H9 (cell line): Measurements from ENCODE around the gene GPR137. TPM values are rescaled to one million over a fixed set of nuclear protein-coding genes. Genes with fewer than 3 reads are reported as not detected.

Experiments
- DNase-seq: peaks from one replicate; pipeline ENCODE4 v3.0.0-alpha.2; 2017
- H2AFZ ChIP-seq: one replicate; pipeline ENCODE4 v1.6.1; 2013; ENCODE audit warnings: mild to moderate bottlenecking, low read length, control low read depth, moderate library complexity
- H2AK5ac ChIP-seq: 2 replicates; pipeline ENCODE4 v1.6.1; 2013; ENCODE audit warnings: low read length, control low read depth, mixed read lengths; ENCODE audit not compliant: insufficient read length
- H2BK120ac ChIP-seq: one replicate; pipeline ENCODE4 v1.6.1; 2013; ENCODE audit warnings: low read depth, mild to moderate bottlenecking, low read length, control low read depth, inconsistent platforms; ENCODE audit not compliant: poor library complexity, severe bottlenecking
- H2BK12ac ChIP-seq: 2 replicates; pipeline ENCODE4 v1.6.1; 2013; ENCODE audit warnings: low read length, control low read depth, mixed read lengths, low read depth; ENCODE audit not compliant: insufficient read length
- H2BK15ac ChIP-seq: 2 replicates; pipeline ENCODE4 v1.6.1; 2013; ENCODE audit warnings: low read depth, low read length, control low read depth
- H2BK20ac ChIP-seq: one replicate; pipeline ENCODE4 v1.6.1; 2013; ENCODE audit warnings: low read depth, mild to moderate bottlenecking, low read length, control low read depth, inconsistent platforms; ENCODE audit not compliant: poor library complexity, severe bottlenecking
- H2BK5ac ChIP-seq: 2 replicates; pipeline ENCODE4 v1.6.1; 2013; ENCODE audit warnings: low read length, control low read depth, mixed read lengths; ENCODE audit not compliant: insufficient read length
- H3K14ac ChIP-seq: 2 replicates; pipeline ENCODE4 v1.6.1; 2013; ENCODE audit warnings: low read length, control low read depth; ENCODE audit not compliant: insufficient read depth
- H3K18ac ChIP-seq: 2 replicates; pipeline ENCODE4 v1.6.1; 2013; ENCODE audit warnings: low read depth, mild to moderate bottlenecking, mixed read lengths, low read length, control low read depth; ENCODE audit not compliant: insufficient read length
- H3K23ac ChIP-seq: 2 replicates; pipeline ENCODE4 v1.6.1; 2013; ENCODE audit warnings: low read length, control low read depth, mixed read lengths, low read depth; ENCODE audit not compliant: insufficient read length
- H3K23me2 ChIP-seq: 2 replicates; pipeline ENCODE4 v1.6.1; 2013; ENCODE audit warnings: low read depth, mild to moderate bottlenecking, mixed read lengths, low read length, control low read depth; ENCODE audit not compliant: insufficient read length, poor library complexity, severe bottlenecking
- H3K27ac ChIP-seq: 2 replicates; pipeline ENCODE4 v1.5.1; 2013; ENCODE audit warnings: low read length, control low read depth, mixed read lengths, low read depth; ENCODE audit not compliant: insufficient read length
- H3K27me3 ChIP-seq: 2 replicates; pipeline ENCODE4 v1.6.1; 2013; ENCODE audit warnings: low read length, control low read depth, inconsistent platforms; ENCODE audit not compliant: insufficient read depth
- H3K4ac ChIP-seq: 2 replicates; pipeline ENCODE4 v1.6.1; 2013; ENCODE audit warnings: low read depth, mild to moderate bottlenecking, control low read depth, inconsistent platforms, low read length, moderate library complexity
- H3K4me1 ChIP-seq: 2 replicates; pipeline ENCODE4 v1.6.1; 2013; ENCODE audit warnings: low read length, control low read depth, inconsistent platforms; ENCODE audit not compliant: insufficient read depth
- H3K4me2 ChIP-seq: 2 replicates; pipeline ENCODE4 v1.6.1; 2013; ENCODE audit warnings: low read length, control low read depth, mixed read lengths; ENCODE audit not compliant: insufficient read length, insufficient read depth
- H3K56ac ChIP-seq: 2 replicates; pipeline ENCODE4 v1.6.1; 2013; ENCODE audit warnings: low read depth, mild to moderate bottlenecking, mixed read lengths, low read length, control low read depth; ENCODE audit not compliant: insufficient read length
- H3K79me1 ChIP-seq: 2 replicates; pipeline ENCODE4 v1.6.1; 2013; ENCODE audit warnings: low read depth, mild to moderate bottlenecking, moderate library complexity, low read length, control low read depth, inconsistent platforms; ENCODE audit not compliant: insufficient read depth, poor library complexity, severe bottlenecking
- H3K79me2 ChIP-seq: 2 replicates; pipeline ENCODE4 v1.6.1; 2013; ENCODE audit warnings: low read length, control low read depth, inconsistent platforms; ENCODE audit not compliant: insufficient read depth
- H3K9ac ChIP-seq: 2 replicates; pipeline ENCODE4 v1.6.1; 2013; ENCODE audit warnings: low read length, control low read depth, mixed read lengths; ENCODE audit not compliant: insufficient read length; ENCODE audit errors: extremely low read depth
- H3K9me3 ChIP-seq: one replicate; pipeline ENCODE4 v1.6.1; 2013; ENCODE audit warnings: low read depth, low read length, inconsistent platforms; ENCODE audit not compliant: control insufficient read depth
- H3T11ph ChIP-seq: one replicate; pipeline ENCODE4 v1.6.1; 2013; ENCODE audit warnings: mild to moderate bottlenecking, low read length, control low read depth, inconsistent platforms
- H4K20me1 ChIP-seq: one replicate; pipeline ENCODE4 v1.6.1; 2013; ENCODE audit not compliant: control insufficient read depth, insufficient read length, insufficient read depth
- H4K5ac ChIP-seq: 2 replicates; pipeline ENCODE4 v1.6.1; 2013; ENCODE audit warnings: low read depth, mild to moderate bottlenecking, mixed read lengths, low read length, control low read depth; ENCODE audit not compliant: insufficient read length
- H4K8ac ChIP-seq: replicated peaks from 2 replicates; pipeline ENCODE4 v1.6.1; 2013; ENCODE audit warnings: low read length, control low read depth, mixed read lengths, low read depth; ENCODE audit not compliant: insufficient read length
- H4K91ac ChIP-seq: 2 replicates; pipeline ENCODE4 v1.6.1; 2013; ENCODE audit warnings: low read depth, mild to moderate bottlenecking, moderate library complexity, mixed read lengths, low read length, control low read depth; ENCODE audit not compliant: insufficient read length
- H3K27ac Mint-ChIP-seq, 3 experiments: 2 replicates in 2 of 3; 3 replicates in 1 of 3; pipeline ENCODE4 v1.8.0; 2020 to 2021; ENCODE audit warnings: mixed read lengths in 3 of 3, mild to moderate bottlenecking in 1 of 3, moderate library complexity in 1 of 3
- H3K27me3 Mint-ChIP-seq: 2 replicates; pipeline ENCODE4 v1.8.0; 2021; ENCODE audit warnings: low read depth, mild to moderate bottlenecking, moderate library complexity, mixed read lengths
- H3K36me3 Mint-ChIP-seq, 3 experiments: 2 replicates in 2 of 3; 3 replicates in 1 of 3; pipeline ENCODE4 v1.8.0; 2020 to 2021; ENCODE audit warnings: low read depth in 3 of 3, mixed read lengths in 3 of 3; ENCODE audit not compliant: insufficient read depth in 1 of 3
- H3K4me1 Mint-ChIP-seq, 2 experiments: 2 replicates each; pipeline ENCODE4 v1.8.0; 2020; ENCODE audit warnings: mixed read lengths in 2 of 2
- H3K4me3 Mint-ChIP-seq, 2 experiments: 2 replicates in 1 of 2; 3 replicates in 1 of 2; pipeline ENCODE4 v1.8.0; 2020 to 2021; ENCODE audit warnings: mild to moderate bottlenecking in 2 of 2, mixed read lengths in 2 of 2, moderate library complexity in 1 of 2
- H3K9me3 Mint-ChIP-seq, 2 experiments: 2 replicates in 1 of 2; 3 replicates in 1 of 2; pipeline ENCODE4 v1.8.0; 2020; ENCODE audit warnings: mild to moderate bottlenecking in 2 of 2, mixed read lengths in 2 of 2, moderate library complexity in 1 of 2
- CTCF ChIP-seq: fragments of 200-600 bp; sonication (generic); conservative IDR thresholded peaks from 3 replicates; pipeline ENCODE4 v1.8.0; 2021; ENCODE audit warnings: antibody characterized with exemption, mild to moderate bottlenecking
- WGBS: extraction: QIAGEN DNeasy Blood & Tissue Kit; methylation state at CpG from one replicate; pipeline ENCODE4 v1.1.7; 2013; ENCODE audit warnings: missing lambda C conversion rate, low lambda C conversion rate, mixed read lengths; ENCODE audit not compliant: insufficient read length; ENCODE audit errors: extremely low coverage; 5-methylcytosine and 5-hydroxymethylcytosine counted together
- total RNA-seq: library from RNA; stranded (reverse); gene quantifications from 2 replicates; pipeline ENCODE4 v1.2.1, GENCODE V29; 2021

GPR137 gene
- total RNA-seq, 1 experiment from 2014 or later: 39.6 TPM

DNA sequence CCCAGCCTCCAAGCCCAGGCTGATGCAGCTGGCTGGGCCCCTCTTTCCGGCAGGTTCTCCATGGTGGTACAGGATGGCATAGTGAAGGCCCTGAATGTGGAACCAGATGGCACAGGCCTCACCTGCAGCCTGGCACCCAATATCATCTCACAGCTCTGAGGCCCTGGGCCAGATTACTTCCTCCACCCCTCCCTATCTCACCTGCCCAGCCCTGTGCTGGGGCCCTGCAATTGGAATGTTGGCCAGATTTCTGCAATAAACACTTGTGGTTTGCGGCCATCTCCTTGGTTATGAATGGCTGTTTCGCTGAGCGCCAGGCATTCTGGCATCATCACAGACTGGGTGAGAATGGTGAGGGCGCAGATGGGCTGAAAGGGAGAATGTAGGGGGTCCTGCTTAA, 35.9 kb downstream of the GPR137 start:
- peak overlapping the region in 1 of 3 experiments; percentile 13; a peak in 2 of 7 replicates for H3K27ac Mint-ChIP-seq

More for the DNA sequence above, 35.9 kb downstream of the GPR137 start:
- peaks cover 3% of the 10 kb centered on the region for H3K23me2 ChIP-seq
- no peak overlapping the region for H3K23ac ChIP-seq
- no peak overlapping the region for H3K4me2 ChIP-seq
- no peak for TF ChIP-seq CTCF
- H3K27ac ChIP-seq: no peak overlapping the region
- H3K56ac ChIP-seq: no peak overlapping the region
- no peak overlapping the region for H3K18ac ChIP-seq
- H4K5ac ChIP-seq: no peak overlapping the region
- Mint-ChIP-seq H3K4me3 (no peak overlapping the region), H3K9me3 (no peaks in the 10 kb centered on the region), H3K4me1 (peaks cover 24 to 31% of the 10 kb centered on the region in 2 experiments), H3K36me3 (peaks cover 14 to 28% (median 27%) of the 10 kb centered on the region in 3 experiments; a peak in 6 of 7 replicates), H3K27me3 (no peaks in the 10 kb centered on the region)
- H4K91ac ChIP-seq: no peak overlapping the region
- H2BK12ac ChIP-seq: no peak overlapping the region
- no peak overlapping the region for H3T11ph ChIP-seq
- H2BK15ac ChIP-seq: no peak overlapping the region
- no peak overlapping the region for H2BK120ac ChIP-seq
- no peak for DNase-seq
- H3K79me1 ChIP-seq: no peaks in the 10 kb centered on the region
- H3K9ac ChIP-seq: no peak overlapping the region
- H3K4me1 ChIP-seq: no peaks in the 10 kb centered on the region; the same call in 1 of the 2 replicates
- H3K14ac ChIP-seq: no peak overlapping the region
- no peaks in the 10 kb centered on the region for H3K27me3 ChIP-seq
- no peaks in the 10 kb centered on the region for H3K9me3 ChIP-seq
- H4K20me1 ChIP-seq: peaks cover 2% of the 10 kb centered on the region
- no peak overlapping the region for H2BK5ac ChIP-seq
- no CpG with 5 or more reads among the region's 5 CpGs for WGBS
- H2AFZ ChIP-seq: no peak overlapping the region
- no peak overlapping the region for H2BK20ac ChIP-seq
- no peak overlapping the region for H4K8ac ChIP-seq
- H2AK5ac ChIP-seq: no peak overlapping the region
- no peaks in the 10 kb centered on the region for H3K79me2 ChIP-seq
- no peak overlapping the region for H3K4ac ChIP-seq
